Lower leg skin (tissue), 4 donors: ENCODE measurements around the gene BRD3OS. TPM values are rescaled to one million over a fixed set of nuclear protein-coding genes. Genes with fewer than 3 reads are reported as not detected.

Source experiments
- DNase-seq, 2 donors: peaks; one replicate each; pipeline ENCODE4 v3.0.0-alpha.2; 2019; ENCODE audit warnings: low spot score in 2 of 2
- H3K4me3 ChIP-seq: fragments of 200-600 bp; sonication (generic); 2 replicates; pipeline ENCODE4 v1.5.1; 2017; ENCODE audit warnings: mild to moderate bottlenecking, low read depth; ENCODE audit not compliant: poor library complexity, severe bottlenecking
- POLR2A ChIP-seq, 2 donors: fragments of 450-650 bp; IDR thresholded peaks; one replicate each; pipeline ENCODE4 v1.6.1; 2016 to 2017; ENCODE audit warnings: antibody characterized with exemption in 2 of 2, mild to moderate bottlenecking in 1 of 2, moderate library complexity in 1 of 2
- WGBS, 2 donors: methylation state at CpG; one replicate each; pipeline ENCODE4 v1.1.5; 2018; 5-methylcytosine and 5-hydroxymethylcytosine counted together
- intact Hi-C: fragments of 100-400 bp; cut with DNase I; formaldehyde crosslinking; loops from one replicate; pipeline ENCODE4 v1.15.0; 2023; ENCODE audit warnings: low total_unique reads
- total RNA-seq, 4 donors: library from RNA; depleted of rRNA; stranded (reverse); fragments of >200 nt; gene quantifications; one replicate each; pipeline ENCODE4 v1.1.0, GENCODE V29; 2016
- TF ChIP-seq, protein P1 (sequence below), 3 donors: fragments of 450-650 bp; IDR thresholded peaks; one replicate each; pipeline ENCODE4 v1.5.1; 2016; ENCODE audit warnings: antibody characterized with exemption in 3 of 3, mild to moderate bottlenecking in 3 of 3, moderate library complexity in 2 of 3

BRD3OS gene
- total RNA-seq, 4 donors from 2014 or later: 2.5 to 11.0 (median 6.4) TPM

DNA sequence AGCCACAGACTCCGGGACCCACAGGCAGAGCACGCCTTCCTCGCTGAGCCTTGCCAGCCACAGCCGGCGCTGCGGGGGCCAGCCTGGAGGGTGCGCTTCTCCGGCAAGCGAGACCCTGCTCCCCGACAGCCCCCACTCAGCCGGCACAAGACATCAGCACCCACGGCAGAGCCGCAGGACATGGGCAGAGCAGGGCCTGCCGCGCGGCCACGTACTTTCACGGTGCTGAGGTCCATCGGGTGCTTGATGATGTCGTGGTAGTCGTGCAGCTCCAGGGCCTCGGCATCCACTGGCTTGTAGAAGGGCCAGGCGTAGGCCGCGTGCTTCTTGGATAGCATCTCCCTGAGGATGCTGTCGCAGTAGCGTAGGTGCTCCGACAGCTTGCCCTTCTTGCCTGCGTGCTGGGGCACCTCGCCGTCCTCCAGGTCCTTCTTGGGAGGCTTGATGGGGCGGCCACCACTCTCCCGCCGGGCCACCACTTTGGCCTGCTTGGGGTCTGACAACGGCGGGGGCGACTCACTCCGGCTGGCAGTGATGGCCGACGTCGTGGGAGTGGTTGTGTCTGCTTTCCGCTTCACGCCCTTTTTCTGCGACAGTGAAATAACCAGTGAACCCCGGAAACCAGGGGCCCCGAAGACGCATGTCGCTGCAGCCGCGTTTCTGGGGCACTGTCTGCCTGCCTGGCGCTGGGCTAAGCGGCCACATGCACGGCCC, 22.7 kb downstream of the BRD3OS start:
- intact Hi-C loops: no loop called here
- no peak for DNase-seq
- TF ChIP-seq, protein P1, sequence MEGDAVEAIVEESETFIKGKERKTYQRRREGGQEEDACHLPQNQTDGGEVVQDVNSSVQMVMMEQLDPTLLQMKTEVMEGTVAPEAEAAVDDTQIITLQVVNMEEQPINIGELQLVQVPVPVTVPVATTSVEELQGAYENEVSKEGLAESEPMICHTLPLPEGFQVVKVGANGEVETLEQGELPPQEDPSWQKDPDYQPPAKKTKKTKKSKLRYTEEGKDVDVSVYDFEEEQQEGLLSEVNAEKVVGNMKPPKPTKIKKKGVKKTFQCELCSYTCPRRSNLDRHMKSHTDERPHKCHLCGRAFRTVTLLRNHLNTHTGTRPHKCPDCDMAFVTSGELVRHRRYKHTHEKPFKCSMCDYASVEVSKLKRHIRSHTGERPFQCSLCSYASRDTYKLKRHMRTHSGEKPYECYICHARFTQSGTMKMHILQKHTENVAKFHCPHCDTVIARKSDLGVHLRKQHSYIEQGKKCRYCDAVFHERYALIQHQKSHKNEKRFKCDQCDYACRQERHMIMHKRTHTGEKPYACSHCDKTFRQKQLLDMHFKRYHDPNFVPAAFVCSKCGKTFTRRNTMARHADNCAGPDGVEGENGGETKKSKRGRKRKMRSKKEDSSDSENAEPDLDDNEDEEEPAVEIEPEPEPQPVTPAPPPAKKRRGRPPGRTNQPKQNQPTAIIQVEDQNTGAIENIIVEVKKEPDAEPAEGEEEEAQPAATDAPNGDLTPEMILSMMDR (IDR thresholded peaks at IDR 0.05): no peak
- no peak for TF ChIP-seq POLR2A (IDR thresholded peaks at IDR 0.05)
- 92 to 96% methylated on average over 27 to 53 of the region's 53 CpGs for WGBS, 2 donors
- H3K4me3 ChIP-seq: no peak overlapping the region

DNA sequence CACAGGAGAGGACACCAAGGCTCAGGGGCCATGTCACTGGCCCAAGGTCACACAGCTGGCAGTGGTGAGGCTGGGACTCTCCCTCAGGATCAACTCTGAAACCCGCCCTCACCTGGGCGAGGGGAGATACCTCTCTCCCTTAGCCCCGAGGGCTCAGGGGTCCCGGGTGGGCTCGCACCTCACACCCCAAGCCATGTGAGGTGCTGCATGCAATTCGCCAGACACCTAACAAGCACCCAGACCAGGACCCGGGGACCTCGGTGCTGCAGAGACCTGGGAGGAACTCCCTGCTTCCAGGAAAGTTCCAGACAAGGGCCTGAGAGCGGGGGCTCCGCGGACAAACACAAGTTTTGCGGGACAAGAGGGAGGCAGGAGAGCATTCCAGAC, 23.3 kb downstream of the BRD3OS start:
- no peak overlapping the region for H3K4me3 ChIP-seq
- DNase-seq: no peak
- intact Hi-C loops: no loop called here
- TF ChIP-seq, protein P1 (IDR thresholded peaks at IDR 0.05): no peak
- no peak for TF ChIP-seq POLR2A (IDR thresholded peaks at IDR 0.05)
- WGBS, 2 donors: 85 to 90% methylated on average over 8 to 12 of the region's 12 CpGs

DNA sequence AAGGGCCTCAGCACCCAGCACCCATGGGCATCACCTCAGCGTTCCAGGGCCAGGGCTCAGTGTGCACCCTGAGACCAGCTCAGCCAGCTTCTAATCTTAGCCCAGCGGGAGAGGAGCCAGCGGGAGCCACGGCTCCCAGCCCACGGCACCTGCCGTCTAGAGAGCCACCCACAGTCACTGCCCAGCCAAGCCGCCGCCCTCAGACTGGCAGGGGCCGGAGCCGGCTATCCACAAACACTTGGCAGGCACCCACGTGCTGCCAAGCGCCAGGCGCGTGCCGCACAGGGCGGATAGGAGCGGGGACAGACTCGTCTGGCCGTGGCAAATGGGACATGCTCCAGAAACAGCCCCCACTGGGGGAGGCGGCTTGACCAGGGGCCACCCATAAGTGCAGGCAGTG, 24.0 kb downstream of the BRD3OS start:
- TF ChIP-seq POLR2A (IDR thresholded peaks at IDR 0.05): no peak
- TF ChIP-seq, protein P1 (IDR thresholded peaks at IDR 0.05): no peak
- intact Hi-C loops: no loop called here
- DNase-seq: no peak
- 48 to 62% methylated on average over 16 to 20 of the region's 20 CpGs for WGBS, 2 donors
- H3K4me3 ChIP-seq: no peak overlapping the region

DNA sequence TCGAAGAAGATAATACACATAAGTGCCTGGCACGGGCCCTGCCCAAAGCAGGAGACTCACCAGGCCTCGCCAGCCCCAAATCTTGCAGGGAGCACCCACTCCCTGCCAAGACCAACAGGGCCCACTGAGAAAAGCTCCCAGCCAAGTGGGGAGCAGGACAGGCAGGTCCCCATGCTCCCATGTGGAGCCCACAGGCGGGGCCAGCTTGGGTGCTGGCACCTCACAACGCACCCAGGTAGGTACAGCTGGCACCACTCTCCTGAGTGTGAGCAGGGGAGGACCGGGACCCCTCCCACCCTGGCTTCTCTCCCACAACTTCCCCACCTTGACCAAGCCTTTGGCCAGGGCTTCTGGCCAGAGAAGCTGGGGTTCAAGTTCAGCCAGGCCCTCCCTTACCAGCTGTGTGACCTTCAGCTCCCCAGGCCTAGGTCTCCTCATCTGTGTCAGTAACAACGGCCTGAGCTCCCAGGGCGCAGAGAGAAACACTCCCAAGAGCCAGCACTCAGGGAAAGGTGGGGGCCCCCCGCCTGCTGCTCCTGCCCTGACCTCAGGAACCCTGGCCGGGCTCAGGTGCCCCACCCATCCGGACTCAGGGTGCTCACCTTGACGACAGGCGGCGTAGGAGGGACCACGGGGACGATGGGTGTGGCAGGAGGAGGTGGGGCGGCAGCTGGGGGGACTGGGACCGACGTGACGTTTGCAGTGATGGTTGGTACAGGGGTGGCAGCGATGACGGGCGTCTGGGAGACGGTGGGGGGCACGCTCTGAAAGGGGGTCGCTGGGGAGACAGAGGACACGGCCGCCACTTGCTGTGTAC, 24.7 kb downstream of the BRD3OS start:
- no peak for DNase-seq
- no peak for TF ChIP-seq POLR2A (IDR thresholded peaks at IDR 0.05)
- TF ChIP-seq, protein P1 (IDR thresholded peaks at IDR 0.05): no peak
- intact Hi-C loops: no loop called here
- H3K4me3 ChIP-seq: no peak overlapping the region
- WGBS, 2 donors: 76 to 81% methylated on average over 25 to 28 of the region's 28 CpGs

DNA sequence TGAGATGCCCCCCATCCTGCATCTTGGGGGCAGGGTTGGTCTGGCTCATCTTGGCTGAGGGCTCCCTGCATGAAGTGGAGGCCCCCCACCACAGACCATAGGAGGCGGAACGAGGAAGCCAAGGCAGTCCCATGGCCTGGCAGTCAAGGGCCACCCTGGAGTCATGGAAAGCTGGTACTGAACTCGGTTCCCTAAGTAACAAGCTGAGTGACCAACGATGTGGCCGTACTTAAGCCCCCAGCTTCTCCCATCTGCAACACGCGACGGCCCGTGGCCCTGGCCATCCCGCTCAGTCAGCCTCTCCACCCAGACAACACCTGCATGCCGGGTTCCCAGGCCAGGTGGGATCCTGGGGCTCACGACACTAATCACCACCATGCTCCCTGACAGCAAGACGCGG, 25.4 kb downstream of the BRD3OS start:
- intact Hi-C loops: no loop called here
- DNase-seq: no peak
- TF ChIP-seq, protein P1 (IDR thresholded peaks at IDR 0.05): no peak
- TF ChIP-seq POLR2A (IDR thresholded peaks at IDR 0.05): no peak
- WGBS, 2 donors: 89 to 95% methylated on average over 11 to 14 of the region's 14 CpGs
- no peak overlapping the region for H3K4me3 ChIP-seq
